Activated CD8-positive, alpha-beta memory T cell treated with anti-CD3 and anti-CD28 coated beads, Interleukin-2, amount 10 ng/mL, durations not matched to agents 7 days and 5 days (primary cell): ENCODE measurements around the gene CDCA7L. TPM values are rescaled to one million over a fixed set of nuclear protein-coding genes. Genes with fewer than 3 reads are reported as not detected.
A peak's percentile ranks its signal among the peaks of the same experiment; 100 is the strongest.

Experiments used
- ATAC-seq: fragments of 150-1000 bp; cut with Tn5 transposase; one replicate; pipeline ENCODE4 v1.10.0; 2021; ENCODE audit warnings: moderate library complexity
- CTCF ChIA-PET: fragments of 350-600 bp; sonication (Branson Sonifier 250); formaldehyde crosslinking; loops from one replicate; lab custom pipeline; 2021; ENCODE audit warnings: antibody characterized with exemption; lab: Charles Lee
- DNase-seq: peaks from one replicate; pipeline ENCODE4 v3.0.0-alpha.2; 2020
- H3K27ac Mint-ChIP-seq: one replicate; pipeline ENCODE4 v1.8.0; 2021; ENCODE audit warnings: mild to moderate bottlenecking, mixed read lengths
- H3K27me3 Mint-ChIP-seq: one replicate; pipeline ENCODE4 v1.8.0; 2021; ENCODE audit warnings: mixed read lengths
- H3K36me3 Mint-ChIP-seq: one replicate; pipeline ENCODE4 v1.8.0; 2021; ENCODE audit warnings: mild to moderate bottlenecking, mixed read lengths
- H3K4me1 Mint-ChIP-seq: one replicate; pipeline ENCODE4 v1.8.0; 2021; ENCODE audit warnings: mixed read lengths
- H3K4me3 Mint-ChIP-seq: one replicate; pipeline ENCODE4 v1.8.0; 2021; ENCODE audit warnings: mild to moderate bottlenecking, moderate library complexity, mixed read lengths
- H3K9me3 Mint-ChIP-seq: one replicate; pipeline ENCODE4 v1.8.0; 2022; ENCODE audit warnings: low read depth, mixed read lengths
- total RNA-seq, 2 experiments: library from RNA; stranded (reverse); gene quantifications; one replicate each; pipeline ENCODE4 v1.2.3, GENCODE V29; 2021

CDCA7L gene
- total RNA-seq, 2 experiments from 2014 or later = 59.0 to 103 TPM

GRCh38 chr7:21914671-21915070 lies 31.0 kb downstream of the CDCA7L start:
- H3K27me3 Mint-ChIP-seq = no peaks in the 10 kb centered on the region
- H3K36me3 Mint-ChIP-seq = peaks cover 36% of the 10 kb centered on the region
- ATAC-seq (no peak), DNase-seq (no peak)
- H3K4me1 Mint-ChIP-seq = no peaks in the 10 kb centered on the region
- H3K4me3 Mint-ChIP-seq = no peak overlapping the region
- no peaks in the 10 kb centered on the region for H3K9me3 Mint-ChIP-seq
- H3K27ac Mint-ChIP-seq = no peak overlapping the region
- CTCF ChIA-PET = no interaction called here

- CTCF ChIA-PET = no interaction called here
These were observed 32.5 kb downstream of the CDCA7L start for GRCh38 chr7:21912931-21913780.

GRCh38 chr7:21912305-21912704 lies 33.4 kb downstream of the CDCA7L start:
- Mint-ChIP-seq H3K36me3 (peaks cover 50% of the 10 kb centered on the region), H3K27me3 (no peaks in the 10 kb centered on the region)

More at GRCh38 chr7:21912931-21913780, 32.5 kb downstream of the CDCA7L start:
- Mint-ChIP-seq H3K36me3 (peaks cover 46% of the 10 kb centered on the region), H3K27ac (no peak overlapping the region), H3K4me3 (no peak overlapping the region), H3K27me3 (no peaks in the 10 kb centered on the region), H3K9me3 (no peaks in the 10 kb centered on the region), H3K4me1 (no peaks in the 10 kb centered on the region)
- DNase-seq (no peak), ATAC-seq (no peak)

GRCh38 chr7:21911341-21911875 lies 34.3 kb downstream of the CDCA7L start:
- H3K4me3 Mint-ChIP-seq = no peak overlapping the region
- ATAC-seq (no peak), DNase-seq (no peak)
- no peaks in the 10 kb centered on the region for H3K27me3 Mint-ChIP-seq
- H3K4me1 Mint-ChIP-seq = no peaks in the 10 kb centered on the region
- no peak overlapping the region for H3K27ac Mint-ChIP-seq
- peaks cover 50% of the 10 kb centered on the region for H3K36me3 Mint-ChIP-seq
- CTCF ChIA-PET = no interaction called here
- H3K9me3 Mint-ChIP-seq = no peaks in the 10 kb centered on the region

More at GRCh38 chr7:21912305-21912704, 33.4 kb downstream of the CDCA7L start:
- Mint-ChIP-seq H3K27ac (no peak overlapping the region), H3K4me1 (no peaks in the 10 kb centered on the region), H3K4me3 (no peak overlapping the region), H3K9me3 (no peaks in the 10 kb centered on the region)
- ATAC-seq (no peak), DNase-seq (no peak)
- CTCF ChIA-PET = no interaction called here

GRCh38 chr7:21910253-21910652 lies 35.4 kb downstream of the CDCA7L start:
- ATAC-seq (no peak), DNase-seq (no peak)
- no peak overlapping the region for H3K27ac Mint-ChIP-seq
- no peak overlapping the region for H3K4me3 Mint-ChIP-seq
- H3K4me1 Mint-ChIP-seq = peaks cover 4% of the 10 kb centered on the region
- H3K36me3 Mint-ChIP-seq = peaks cover 54% of the 10 kb centered on the region
- no peaks in the 10 kb centered on the region for H3K9me3 Mint-ChIP-seq
- CTCF ChIA-PET = no interaction called here
- H3K27me3 Mint-ChIP-seq = no peaks in the 10 kb centered on the region

GRCh38 chr7:21908746-21909145 lies 37.0 kb downstream of the CDCA7L start:
- Mint-ChIP-seq H3K4me1 (peaks cover 4% of the 10 kb centered on the region), H3K27me3 (no peaks in the 10 kb centered on the region), H3K9me3 (no peaks in the 10 kb centered on the region), H3K36me3 (peaks cover 55% of the 10 kb centered on the region), H3K4me3 (no peak overlapping the region), H3K27ac (no peak overlapping the region)
- CTCF ChIA-PET = no interaction called here
- ATAC-seq (no peak), DNase-seq (no peak)

GRCh38 chr7:21903020-21903786 lies 42.5 kb downstream of the CDCA7L start:
- ATAC-seq (no peak), DNase-seq (no peak)
- Mint-ChIP-seq H3K9me3 (no peaks in the 10 kb centered on the region), H3K4me3 (no peak overlapping the region), H3K27ac (no peak overlapping the region), H3K4me1 (peaks cover 13% of the 10 kb centered on the region), H3K27me3 (no peaks in the 10 kb centered on the region), H3K36me3 (peaks cover 72% of the 10 kb centered on the region)
- CTCF ChIA-PET = no interaction called here

- H3K27ac Mint-ChIP-seq = no peak overlapping the region
- ATAC-seq (no peak), DNase-seq (no peak)
- H3K27me3 Mint-ChIP-seq = no peaks in the 10 kb centered on the region
- no peak overlapping the region for H3K4me3 Mint-ChIP-seq
- H3K9me3 Mint-ChIP-seq = no peaks in the 10 kb centered on the region
- H3K4me1 Mint-ChIP-seq = peaks cover 21% of the 10 kb centered on the region
- CTCF ChIA-PET = no interaction called here
- H3K36me3 Mint-ChIP-seq = peaks cover 75% of the 10 kb centered on the region
These were observed 43.5 kb downstream of the CDCA7L start for GRCh38 chr7:21902240-21902639.

- no peaks in the 10 kb centered on the region for H3K9me3 Mint-ChIP-seq
- H3K36me3 Mint-ChIP-seq = peaks cover 54% of the 10 kb centered on the region
- peak; percentile 85 for ATAC-seq
- H3K27me3 Mint-ChIP-seq = no peaks in the 10 kb centered on the region
- peak overlapping the region; percentile 72 for H3K4me3 Mint-ChIP-seq
- DNase-seq = peak; percentile 56
- peak overlapping the region; percentile 94 for H3K27ac Mint-ChIP-seq
- peaks cover 19% of the 10 kb centered on the region for H3K4me1 Mint-ChIP-seq
- CTCF ChIA-PET = interaction anchor here (0.9 kb wide), 1 partner anchor 46 kb away, joined by 4 read pairs; no protein-coding TSS in a partner anchor
These were observed 47.3 kb downstream of the CDCA7L start for GRCh38 chr7:21898265-21898930.

- peaks cover 23% of the 10 kb centered on the region for H3K36me3 Mint-ChIP-seq
- peaks cover 12% of the 10 kb centered on the region for H3K4me1 Mint-ChIP-seq
- no peaks in the 10 kb centered on the region for H3K9me3 Mint-ChIP-seq
- H3K27ac Mint-ChIP-seq = no peak overlapping the region
- no peak for ATAC-seq
- no peaks in the 10 kb centered on the region for H3K27me3 Mint-ChIP-seq
- no peak overlapping the region for H3K4me3 Mint-ChIP-seq
- CTCF ChIA-PET = no interaction called here
- no peak for DNase-seq
These were observed 52.3 kb downstream of the CDCA7L start for GRCh38 chr7:21893401-21893800.

GRCh38 chr7:21891291-21891690 lies 54.4 kb downstream of the CDCA7L start:
- H3K9me3 Mint-ChIP-seq = no peaks in the 10 kb centered on the region
- H3K27ac Mint-ChIP-seq = no peak overlapping the region
- no peaks in the 10 kb centered on the region for H3K27me3 Mint-ChIP-seq
- H3K36me3 Mint-ChIP-seq = peaks cover 11% of the 10 kb centered on the region
- no peak for DNase-seq
- H3K4me1 Mint-ChIP-seq = no peaks in the 10 kb centered on the region
- no peak for ATAC-seq
- CTCF ChIA-PET = no interaction called here
- no peak overlapping the region for H3K4me3 Mint-ChIP-seq

GRCh38 chr7:21887779-21888178 lies 57.9 kb downstream of the CDCA7L start:
- Mint-ChIP-seq H3K27me3 (no peaks in the 10 kb centered on the region), H3K4me3 (no peak overlapping the region), H3K4me1 (no peaks in the 10 kb centered on the region), H3K36me3 (peaks cover 1% of the 10 kb centered on the region), H3K27ac (no peak overlapping the region), H3K9me3 (no peaks in the 10 kb centered on the region)
- no peak for DNase-seq
- no peak for ATAC-seq
- CTCF ChIA-PET = no interaction called here

GRCh38 chr7:21887353-21887752 lies 58.3 kb downstream of the CDCA7L start:
- CTCF ChIA-PET = no interaction called here
- no peaks in the 10 kb centered on the region for H3K36me3 Mint-ChIP-seq
- DNase-seq = no peak
- no peaks in the 10 kb centered on the region for H3K27me3 Mint-ChIP-seq
- no peak for ATAC-seq
- H3K4me1 Mint-ChIP-seq = no peaks in the 10 kb centered on the region
- H3K9me3 Mint-ChIP-seq = no peaks in the 10 kb centered on the region
- H3K4me3 Mint-ChIP-seq = no peak overlapping the region
- H3K27ac Mint-ChIP-seq = no peak overlapping the region
